DMS 273 (cell line): ENCODE data around the gene RGS6.

Experiments used
- DNase-seq: peaks from one replicate; lab custom pipeline; 2025; ENCODE audit not compliant: unreplicated experiment; lab: John Stamatoyannopoulos, UW

Gene RGS6

DNA sequence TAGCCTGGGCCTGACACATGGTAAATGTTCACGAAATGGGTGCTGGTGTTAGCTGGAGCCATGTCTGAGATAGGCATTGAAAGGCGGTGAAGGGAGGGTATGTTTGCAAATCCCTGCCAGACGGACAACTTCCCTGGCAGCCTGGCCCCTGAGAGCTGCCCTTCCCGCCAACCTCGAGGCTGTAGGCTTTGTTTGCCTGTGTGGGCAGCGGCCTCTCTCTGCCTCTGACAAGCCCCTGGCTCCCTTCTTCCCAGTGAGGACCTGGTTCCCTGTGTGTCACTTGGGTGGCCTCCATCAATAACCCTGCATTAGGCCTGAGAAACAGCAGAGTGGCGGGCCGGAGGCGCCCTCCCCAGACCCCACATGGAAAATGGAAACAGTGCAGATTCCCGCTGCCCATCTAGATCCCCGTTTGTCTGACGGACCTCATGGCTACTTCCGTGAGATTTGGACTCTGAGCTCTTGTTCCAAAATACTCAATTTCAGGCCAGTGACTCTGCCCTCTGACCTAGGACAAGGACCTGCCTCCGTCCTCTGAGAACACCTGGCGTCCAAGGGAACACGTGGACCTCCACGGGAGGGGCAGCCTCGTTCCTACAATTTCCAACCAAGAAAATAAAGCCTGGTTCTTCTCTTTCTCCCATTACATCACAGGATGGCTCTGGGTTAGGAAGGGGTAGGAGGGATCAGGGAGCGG lies 636.2 kb downstream of the RGS6 start:
- DNase-seq, result no peak

DNA sequence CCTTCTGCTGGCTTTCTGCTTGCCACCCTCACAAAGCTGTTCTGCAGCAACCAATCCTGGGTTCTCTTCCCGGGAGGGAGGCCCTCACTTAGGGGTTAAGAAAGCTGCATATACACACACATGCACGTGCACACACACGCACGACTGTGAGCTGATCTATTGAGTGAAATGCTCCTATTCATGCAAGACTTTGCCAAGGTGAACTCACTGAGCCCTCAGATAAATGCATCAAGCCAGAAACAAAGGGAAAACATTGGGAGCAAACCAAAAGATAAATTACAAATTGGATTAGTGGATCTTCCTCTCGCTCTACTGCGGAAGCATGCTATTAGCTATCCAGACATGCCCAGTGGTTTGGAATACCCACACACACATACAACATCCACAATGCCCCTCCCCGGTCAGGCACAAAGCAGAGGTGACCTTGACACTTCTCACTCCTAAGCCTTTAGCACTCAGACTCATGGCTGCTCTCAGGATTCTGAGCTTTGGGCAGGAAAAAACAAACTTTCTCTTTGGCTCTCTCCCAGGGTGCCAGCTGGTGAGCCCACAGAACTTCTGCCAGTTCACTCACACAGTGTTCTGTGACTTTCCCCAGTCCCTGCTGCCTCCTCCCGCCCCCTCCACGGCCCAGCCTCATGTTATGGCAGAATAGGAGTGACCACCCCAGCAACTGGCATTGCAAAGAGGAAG lies 641.6 kb downstream of the RGS6 start:
- DNase-seq, result peak; percentile 90

DNA sequence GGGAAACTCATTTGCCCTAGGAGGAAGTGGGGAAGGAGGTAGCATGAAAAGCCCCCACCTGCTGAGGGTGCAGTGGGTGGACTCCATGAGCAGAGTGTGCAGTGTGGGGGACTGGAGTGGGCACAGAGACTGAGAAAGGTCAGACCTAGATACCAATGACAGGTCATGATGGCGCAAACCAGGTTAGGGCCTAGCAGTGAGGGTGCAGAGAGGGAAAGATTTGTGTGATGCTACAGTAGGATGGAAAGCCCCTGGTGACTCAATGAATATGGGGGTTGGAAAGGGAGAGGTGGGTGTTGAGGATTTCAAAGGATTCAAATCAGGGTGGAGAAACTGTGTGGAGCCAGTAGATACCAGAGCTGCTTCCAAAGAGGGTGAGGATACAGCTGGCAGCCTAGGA lies 642.5 kb downstream of the RGS6 start:
- no peak for DNase-seq

DNA sequence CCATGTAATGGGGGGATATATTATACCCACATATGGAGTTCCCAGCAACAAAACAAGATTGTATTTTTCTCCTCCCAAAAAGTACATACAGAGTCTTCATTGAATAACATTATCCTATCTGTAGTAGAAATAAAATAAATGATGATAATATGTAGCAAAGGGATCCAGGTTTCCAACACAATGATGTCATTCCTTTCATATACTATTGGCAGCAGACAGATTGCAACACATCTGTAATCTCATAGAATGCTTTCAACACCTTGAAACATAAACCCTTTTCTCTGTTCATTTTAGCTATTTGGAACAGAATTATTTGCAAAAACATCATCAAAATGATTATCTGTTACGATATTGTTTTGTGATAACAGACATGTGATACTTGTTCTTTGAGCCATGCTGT lies 644.0 kb downstream of the RGS6 start:
- peak; percentile 35 for DNase-seq

DNA sequence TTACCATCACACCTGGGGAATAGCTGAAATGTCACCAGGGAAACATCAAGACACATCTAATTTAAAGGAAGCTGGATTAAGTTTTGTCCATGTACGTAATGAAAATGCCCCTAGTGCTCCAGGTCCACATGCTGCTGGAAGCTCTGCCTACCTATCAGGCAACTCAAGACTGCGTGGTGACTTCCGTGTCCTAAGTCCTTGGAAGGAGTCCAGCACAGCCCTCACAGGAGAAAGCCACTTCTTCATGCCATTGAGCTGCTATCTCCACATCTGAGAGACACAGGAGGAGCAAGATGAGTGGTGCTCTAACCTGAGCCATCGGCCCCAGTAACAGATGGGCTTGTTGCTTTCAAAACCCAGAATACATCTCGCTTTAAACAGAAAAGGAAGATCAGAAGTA lies 645.3 kb downstream of the RGS6 start:
- peak; percentile 12 for DNase-seq

DNA sequence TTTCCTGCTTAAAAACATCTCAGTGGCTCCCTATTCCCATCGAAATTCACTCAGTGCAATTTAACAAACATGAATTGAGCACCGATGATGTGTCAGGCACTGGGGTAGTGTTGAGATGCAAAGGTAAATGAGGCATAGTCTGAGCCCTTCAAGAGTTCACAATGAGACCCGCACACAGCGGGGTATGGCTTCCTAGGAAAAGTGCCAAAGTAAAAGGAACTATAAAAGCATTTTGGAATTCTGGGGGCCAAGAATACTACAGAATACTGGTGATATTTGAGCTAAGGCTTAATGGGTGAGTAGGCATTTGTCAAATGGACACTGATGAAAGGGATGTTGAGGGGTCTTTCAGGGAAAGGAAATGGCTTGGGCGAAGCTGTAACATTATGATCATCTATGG lies 646.3 kb downstream of the RGS6 start:
- DNase-seq, result no peak

DNA sequence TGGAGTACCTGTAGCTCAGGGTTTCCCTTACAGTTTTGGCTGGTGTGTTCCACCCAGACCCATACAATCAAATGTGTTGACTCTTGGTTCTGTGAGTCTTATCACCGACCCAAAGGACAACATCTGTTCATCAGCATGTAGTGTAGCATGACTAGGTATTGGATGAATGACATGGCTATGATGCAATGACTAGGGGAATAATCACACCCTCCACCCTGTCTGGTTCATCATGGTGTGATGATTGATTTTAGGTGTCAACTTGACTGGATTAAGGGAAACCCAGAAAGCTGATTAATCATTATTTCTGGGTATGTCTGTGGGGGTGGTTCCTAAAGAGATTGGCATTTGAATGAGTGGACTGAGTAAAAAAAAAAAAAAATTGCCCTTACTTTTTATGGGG lies 650.4 kb downstream of the RGS6 start:
- no peak for DNase-seq

DNA sequence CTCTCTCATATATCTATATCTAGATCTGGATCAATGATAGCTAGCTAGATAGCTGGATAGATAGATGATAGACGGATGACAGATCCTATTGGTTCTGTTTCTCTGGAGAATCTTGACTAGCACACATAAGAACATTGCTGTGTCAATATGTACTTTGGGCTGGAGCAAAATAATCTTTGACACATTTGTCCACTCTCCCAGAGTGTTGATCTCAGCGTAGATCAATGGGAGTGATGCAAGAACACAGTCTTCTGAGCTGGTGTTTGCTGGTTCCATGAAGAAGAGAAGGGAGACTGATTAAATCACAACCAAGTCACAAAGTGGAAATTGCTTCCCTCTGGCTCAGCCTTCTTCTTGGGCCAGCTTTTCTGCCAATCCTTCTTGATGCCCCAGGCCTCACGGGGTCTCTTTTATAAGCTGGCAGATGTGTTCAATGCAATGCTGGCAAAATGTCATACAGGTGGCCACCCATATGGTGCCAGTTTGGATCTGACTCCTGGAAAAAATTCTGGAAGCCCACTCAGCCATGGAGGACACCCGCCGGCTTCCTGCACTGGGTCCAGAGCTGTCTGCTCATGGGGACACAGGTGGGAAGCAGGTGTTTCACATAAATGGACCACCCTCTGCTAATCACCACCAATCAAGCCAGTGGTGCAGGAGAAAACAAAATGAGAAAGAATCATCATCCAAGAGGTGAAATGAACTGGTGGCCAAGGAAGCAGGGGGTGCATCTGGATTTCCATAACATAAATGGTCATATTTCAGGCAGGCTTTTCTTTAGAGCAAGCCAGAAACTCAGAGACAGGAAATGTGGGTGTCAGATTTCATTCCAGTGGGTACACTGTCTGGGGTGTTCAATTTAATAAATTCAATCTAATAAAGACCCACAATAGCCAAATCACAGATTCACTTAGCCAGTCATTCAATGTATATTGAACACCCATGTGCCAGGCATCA lies 651.4 kb downstream of the RGS6 start:
- DNase-seq, result peak; percentile 83

DNA sequence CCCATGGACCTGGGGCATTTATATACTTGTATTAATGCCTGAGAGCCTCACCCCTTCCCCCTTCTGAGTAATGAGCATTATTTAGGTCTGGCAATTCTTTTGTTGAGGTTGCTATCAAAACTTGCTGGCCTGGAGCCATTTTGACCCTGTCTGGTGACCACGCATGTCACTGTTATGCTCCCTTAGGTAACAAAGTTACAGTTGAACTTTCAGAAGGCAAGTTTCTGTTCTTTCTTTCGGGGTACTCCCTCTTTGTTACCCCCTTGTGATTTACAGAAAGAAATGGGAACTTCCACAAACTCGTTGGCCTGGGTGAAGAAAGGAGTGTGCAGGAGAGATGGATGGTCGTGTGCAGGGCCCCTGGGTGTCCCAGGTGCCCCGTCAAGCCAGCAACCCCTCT lies 656.3 kb downstream of the RGS6 start:
- no peak for DNase-seq

DNA sequence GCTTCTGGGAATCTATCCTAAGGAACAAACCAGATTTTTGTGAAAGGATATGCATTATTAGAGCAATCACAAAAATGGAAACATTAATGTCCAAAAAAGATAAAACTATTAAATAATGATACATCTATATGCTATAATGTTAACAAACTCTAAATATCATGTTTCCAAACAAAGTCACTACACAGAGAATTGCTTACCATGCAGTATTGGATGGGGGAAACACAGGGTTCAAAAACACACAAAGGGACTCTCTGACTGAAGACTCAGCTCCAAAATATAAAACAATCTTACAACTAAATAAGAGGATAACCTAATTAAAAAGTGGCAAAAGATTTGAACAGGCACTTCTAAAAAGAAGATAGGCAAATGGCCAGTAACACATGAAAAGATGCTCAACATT lies 657.4 kb downstream of the RGS6 start:
- DNase-seq, result no peak

DNA sequence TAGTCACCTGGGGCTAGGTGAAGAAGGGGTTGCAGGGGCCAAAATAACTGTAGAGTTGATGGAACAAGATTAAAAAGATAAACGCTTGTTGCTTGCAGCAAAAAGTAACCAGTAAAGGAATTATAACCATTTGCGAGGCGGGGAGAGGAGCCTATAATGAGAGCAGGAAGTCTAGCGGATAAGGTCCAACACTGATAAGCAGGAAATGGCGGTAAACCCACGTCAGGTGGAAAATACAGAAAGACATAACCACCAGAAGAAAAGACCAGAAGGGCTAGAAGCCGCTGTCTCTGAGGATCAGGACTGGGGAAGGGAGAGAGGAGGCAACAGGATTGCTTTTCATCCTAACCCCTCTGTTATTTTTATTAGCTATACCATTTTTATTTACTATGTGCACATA lies 658.3 kb downstream of the RGS6 start:
- no peak for DNase-seq

DNA sequence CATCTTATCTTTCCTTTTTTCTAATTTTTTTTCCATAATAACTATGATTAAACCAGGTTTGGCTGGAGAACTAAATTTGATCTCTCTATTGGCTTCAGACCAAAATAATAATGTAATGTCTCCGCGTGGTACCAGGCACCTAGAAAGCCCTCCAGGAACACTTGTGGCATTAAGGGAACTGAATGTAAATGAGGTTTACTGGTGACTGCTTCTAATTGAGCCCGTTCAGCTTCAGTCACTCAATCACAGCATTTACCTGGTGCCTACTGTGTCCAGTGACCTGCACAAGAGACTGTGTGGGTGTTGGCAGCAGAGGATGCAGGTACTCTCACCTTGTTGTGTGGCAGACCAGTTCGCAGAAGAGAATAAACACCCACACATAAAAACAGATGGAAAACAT lies 659.2 kb downstream of the RGS6 start:
- no peak for DNase-seq

DNA sequence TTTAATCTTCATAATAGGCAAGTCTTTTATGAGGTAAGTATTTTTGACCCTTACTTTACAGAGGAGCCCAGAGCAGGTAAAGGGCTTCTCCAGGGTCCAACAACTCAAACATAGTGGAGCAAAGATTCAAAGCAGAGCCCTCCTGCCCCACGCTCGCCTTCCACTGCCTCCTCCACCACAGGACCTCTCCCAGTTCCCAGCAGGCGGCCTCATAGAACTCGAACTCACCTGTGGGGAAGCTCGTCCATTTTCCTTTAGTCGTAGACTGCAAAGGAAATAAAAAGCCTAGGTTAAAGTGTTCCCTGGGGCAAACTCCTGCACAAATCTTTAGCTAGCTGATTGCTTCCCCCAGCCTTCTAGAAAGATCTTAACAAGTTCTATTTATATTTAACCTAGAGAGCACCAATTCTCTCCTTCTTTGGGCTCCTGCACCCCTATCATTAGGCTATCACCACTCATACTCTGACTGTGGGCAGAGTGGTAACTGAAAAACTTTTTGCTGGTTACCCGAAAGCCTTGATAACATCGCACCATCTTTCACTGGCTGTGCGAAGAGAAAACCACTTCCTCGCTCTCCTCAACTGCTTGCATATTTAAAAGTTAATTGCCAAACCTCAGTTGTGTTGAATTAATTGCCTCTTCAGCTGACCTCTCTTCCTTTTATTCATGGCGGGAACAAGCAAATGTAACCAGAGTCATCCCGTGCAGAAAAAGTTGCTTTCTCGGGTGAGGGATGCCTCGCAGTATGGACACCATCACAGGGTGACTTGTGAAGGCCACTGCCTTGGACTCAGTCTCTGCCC lies 662.1 kb downstream of the RGS6 start:
- no peak for DNase-seq

DNA sequence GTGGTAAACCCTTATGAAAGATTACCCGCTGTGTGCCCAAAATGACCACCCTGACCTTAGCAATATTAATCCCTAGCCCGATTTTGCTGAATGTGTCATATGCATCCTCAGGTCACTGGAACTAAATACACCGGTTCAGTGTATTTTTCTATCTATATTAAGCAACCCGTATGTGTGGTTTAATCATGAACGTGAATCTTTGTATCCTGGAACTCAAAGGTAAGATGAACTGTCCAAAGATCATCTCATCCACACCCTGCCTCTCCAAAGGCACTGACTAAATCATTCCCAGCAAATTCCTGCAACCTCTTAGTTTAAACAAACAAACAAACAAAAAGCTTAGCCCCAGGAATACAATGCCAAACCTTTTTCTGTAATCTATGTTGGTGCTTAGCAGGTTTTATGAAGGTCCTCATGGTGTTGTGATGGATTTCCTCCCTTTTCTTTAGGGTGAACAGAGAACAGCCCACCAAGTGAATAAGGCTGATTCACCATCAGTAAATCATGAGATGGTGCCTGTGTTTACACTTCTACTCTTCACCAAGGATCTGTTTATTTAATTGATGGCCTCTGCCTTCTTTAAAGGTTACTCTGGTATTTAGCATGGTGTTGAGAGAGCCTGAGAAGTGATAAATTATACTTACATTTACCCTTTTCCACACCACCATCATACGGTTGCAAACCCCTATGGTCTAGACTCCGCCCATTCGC lies 663.1 kb downstream of the RGS6 start:
- DNase-seq, result no peak

DNA sequence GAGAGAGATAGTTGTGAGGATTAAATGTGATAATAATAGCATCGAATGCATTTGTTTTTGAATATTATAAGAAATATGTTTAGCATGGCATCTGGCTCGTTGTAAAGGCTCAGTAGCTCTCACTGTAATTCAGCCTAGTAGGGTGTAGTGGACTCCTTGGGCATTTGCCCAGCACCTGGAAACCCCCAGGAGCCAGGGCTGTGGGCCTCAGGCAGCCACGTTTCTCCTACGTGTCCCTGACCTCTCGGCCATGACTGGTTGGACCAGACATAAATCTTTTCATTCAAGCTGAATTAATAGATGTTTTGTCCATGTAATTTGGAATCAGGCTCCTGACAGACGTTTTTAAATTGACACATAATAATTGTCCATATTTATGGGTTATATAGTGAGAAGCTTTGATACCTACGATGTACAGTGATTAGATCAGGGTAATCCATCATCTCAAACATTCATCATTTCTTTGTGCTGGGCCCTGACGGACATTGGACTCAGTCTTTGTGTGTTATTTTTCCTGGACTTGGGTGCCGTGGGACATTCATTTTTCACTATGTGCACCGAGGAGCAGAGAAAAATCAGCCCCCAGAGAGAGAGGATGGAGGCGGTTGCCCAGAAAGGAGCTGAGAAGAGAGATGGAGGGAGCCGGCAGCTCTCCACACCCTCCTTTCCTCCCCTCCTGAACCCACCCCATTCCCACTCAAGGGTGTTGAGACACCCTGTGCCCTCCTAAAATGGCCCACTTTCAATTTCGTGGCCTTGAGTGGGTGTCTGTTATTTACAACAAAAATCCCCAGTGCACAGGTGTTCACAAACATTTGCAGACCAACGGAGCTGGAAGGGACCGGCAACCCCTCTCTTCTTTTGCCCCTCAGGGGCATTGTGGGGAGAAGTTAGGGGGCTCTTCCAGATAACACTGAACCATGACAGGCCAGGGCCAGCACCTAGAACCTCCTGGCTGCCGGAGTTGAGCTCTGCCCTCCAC lies 665.3 kb downstream of the RGS6 start:
- DNase-seq, result no peak

DNA sequence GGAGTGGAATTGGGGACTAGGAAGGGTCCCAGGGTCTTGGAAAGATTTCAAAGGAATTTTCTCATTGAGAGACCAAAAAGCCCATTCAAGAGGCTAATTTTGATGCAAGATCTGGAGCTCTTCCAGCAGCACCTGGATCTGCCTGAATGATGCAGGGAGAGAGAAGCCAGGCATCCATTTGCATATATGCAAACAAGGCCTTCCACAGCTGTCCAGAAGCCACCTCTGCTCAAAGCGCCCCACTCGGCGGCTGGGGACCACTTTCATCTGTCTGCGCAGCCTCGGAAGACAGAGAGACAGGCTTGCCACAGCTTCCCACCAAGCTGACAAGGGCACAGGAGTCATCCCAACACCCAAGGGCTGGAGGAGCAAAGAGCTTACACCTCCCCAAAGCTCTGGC lies 666.1 kb downstream of the RGS6 start:
- no peak for DNase-seq

DNA sequence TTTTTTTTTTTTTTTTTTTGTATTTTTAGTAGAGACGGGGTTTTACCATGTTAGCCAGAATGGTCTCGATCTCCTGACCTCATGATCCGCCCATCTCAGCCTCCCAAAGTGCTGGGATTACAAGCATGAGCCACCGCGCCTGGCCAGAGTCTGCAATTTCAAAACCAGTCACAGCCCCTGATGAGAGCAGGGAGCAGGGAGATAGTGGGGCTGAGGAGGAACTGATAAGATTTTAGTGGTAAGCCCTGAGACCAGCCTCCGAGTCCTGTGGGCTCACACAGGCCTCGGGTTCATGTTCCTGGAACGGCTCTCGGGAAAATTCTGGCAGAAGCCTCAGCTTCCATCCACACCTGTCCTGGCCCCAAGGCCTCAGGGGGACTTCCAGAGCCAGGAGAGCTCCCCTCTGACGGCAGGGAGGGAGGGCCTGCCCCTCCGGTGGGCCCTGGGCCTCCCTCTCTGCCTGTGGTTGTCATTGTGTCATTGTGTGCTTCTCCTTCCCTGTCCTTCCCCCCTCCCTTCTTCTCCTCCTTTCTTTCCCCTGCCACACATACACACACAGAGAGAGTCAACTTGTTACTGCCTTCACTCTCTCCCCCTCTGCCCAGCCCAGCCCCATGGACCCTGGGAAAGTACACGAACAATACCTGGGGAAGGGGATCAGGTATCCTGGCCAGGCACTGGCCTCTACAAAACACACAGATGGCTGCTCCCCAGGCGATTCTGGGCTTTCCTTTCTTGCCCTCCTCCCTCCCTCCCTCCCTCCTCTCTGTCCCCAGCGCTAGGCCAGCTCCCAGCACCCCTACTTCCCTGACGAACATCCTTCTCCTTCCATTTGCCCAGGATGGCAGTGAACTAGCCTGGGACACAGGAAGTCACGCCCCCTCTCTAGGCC lies 667.6 kb downstream of the RGS6 start:
- peak; percentile 14 for DNase-seq
